Measurements from ENCODE around the gene TSPYL2. TPM values are rescaled to one million over a fixed set of nuclear protein-coding genes. Genes with fewer than 3 reads are reported as not detected.

Gene TSPYL2
- total RNA-seq, 4 donors from 2014 or later, result 15.7 to 41.6 (median 23.1) TPM

DNA sequence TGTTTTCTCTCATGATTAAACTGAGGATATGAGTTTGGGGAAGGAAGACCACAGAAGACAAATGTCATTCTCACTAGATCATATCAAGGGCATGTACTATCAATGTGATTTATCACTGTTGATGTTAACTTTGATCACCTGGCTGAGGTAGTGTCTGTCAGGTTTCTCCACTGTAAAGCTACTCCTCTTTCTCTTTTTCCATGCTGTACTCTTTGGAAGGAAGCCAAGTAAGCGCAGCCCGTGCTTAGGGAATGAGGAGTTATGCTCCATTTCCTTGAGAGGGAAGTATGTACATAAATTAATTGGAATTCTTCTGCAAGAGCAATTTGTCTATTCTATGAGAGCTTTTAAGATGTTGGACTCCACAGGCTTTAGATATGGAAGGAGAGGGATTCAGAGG is 7.8 kb downstream of the TSPYL2 start:
- in situ Hi-C loops (cut with MboI; ENCODE audit: low pct_ligation_motif_present in 1 of 4, low pct_unique_long_range_greater_than_20kb in 1 of 4, low sequenced_read_pairs in 3 of 4), result no loop called here
- no peak for TF ChIP-seq EP300 (IDR thresholded peaks at IDR 0.05; ENCODE audit: low read depth)
- TF ChIP-seq, protein P1, sequence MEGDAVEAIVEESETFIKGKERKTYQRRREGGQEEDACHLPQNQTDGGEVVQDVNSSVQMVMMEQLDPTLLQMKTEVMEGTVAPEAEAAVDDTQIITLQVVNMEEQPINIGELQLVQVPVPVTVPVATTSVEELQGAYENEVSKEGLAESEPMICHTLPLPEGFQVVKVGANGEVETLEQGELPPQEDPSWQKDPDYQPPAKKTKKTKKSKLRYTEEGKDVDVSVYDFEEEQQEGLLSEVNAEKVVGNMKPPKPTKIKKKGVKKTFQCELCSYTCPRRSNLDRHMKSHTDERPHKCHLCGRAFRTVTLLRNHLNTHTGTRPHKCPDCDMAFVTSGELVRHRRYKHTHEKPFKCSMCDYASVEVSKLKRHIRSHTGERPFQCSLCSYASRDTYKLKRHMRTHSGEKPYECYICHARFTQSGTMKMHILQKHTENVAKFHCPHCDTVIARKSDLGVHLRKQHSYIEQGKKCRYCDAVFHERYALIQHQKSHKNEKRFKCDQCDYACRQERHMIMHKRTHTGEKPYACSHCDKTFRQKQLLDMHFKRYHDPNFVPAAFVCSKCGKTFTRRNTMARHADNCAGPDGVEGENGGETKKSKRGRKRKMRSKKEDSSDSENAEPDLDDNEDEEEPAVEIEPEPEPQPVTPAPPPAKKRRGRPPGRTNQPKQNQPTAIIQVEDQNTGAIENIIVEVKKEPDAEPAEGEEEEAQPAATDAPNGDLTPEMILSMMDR (IDR thresholded peaks at IDR 0.05), result no peak
- TF ChIP-seq POLR2AphosphoS5 (IDR thresholded peaks at IDR 0.05), result no peak
- TF ChIP-seq POLR2A (IDR thresholded peaks at IDR 0.05), result no peak
- peaks cover 6 to 22% (median 7%) of the 10 kb centered on the region in 4 donors for H3K4me1 ChIP-seq
- H3K4me3 ChIP-seq, result no peak overlapping the region
- intact Hi-C loops (cut with DNase I; ENCODE audit: low total_unique reads), result no loop called here
- 59 to 83% methylated on average over 1 to 2 of the region's 2 CpGs for WGBS, 2 donors (ENCODE audit: low coverage in 1 of 2)
- no peaks in the 10 kb centered on the region for H3K27me3 ChIP-seq
- H3K27ac ChIP-seq, result no peak overlapping the region
- H3K36me3 ChIP-seq, result no peaks in the 10 kb centered on the region
- H3K9me3 ChIP-seq, result no peaks in the 10 kb centered on the region
- no peak for DNase-seq

DNA sequence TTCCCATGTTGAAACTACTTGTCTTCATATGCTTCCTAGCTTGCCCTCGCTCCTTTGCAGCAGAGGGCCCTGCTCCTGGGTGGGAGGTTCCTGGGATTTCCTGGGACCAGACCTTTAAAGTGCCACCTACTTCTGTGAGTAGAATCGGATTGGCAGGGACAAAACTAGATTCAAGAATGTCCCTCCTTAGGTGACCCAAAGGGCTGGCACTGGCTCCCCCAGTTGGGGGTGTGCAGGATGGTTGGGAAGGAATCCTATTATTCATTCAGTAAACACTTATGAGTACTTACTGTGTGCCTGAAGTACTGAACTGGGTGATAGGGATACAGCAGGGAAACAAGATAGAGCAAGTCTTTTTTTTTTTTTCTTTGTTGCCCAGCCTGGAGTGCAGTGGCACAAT is 9.2 kb downstream of the TSPYL2 start:
- H3K9me3 ChIP-seq, result no peaks in the 10 kb centered on the region
- no peaks in the 10 kb centered on the region for H3K27me3 ChIP-seq
- TF ChIP-seq, protein P1 (IDR thresholded peaks at IDR 0.05), result no peak
- TF ChIP-seq POLR2A (IDR thresholded peaks at IDR 0.05) (no peak), EP300 (IDR thresholded peaks at IDR 0.05; ENCODE audit: low read depth) (no peak), POLR2AphosphoS5 (IDR thresholded peaks at IDR 0.05) (no peak)
- no peak overlapping the region for H3K4me3 ChIP-seq
- 82% methylated on average over 2 of the region's 2 CpGs; no CpG with 5 or more reads in 1 of the 2 donors for WGBS, 2 donors (ENCODE audit: low coverage in 1 of 2)
- H3K4me1 ChIP-seq, result peaks cover 6 to 21% (median 8%) of the 10 kb centered on the region in 4 donors
- H3K27ac ChIP-seq, result no peak overlapping the region
- intact Hi-C loops (cut with DNase I; ENCODE audit: low total_unique reads), result no loop called here
- in situ Hi-C loops (cut with MboI; ENCODE audit: low pct_ligation_motif_present in 1 of 4, low pct_unique_long_range_greater_than_20kb in 1 of 4, low sequenced_read_pairs in 3 of 4), result no loop called here
- no peaks in the 10 kb centered on the region for H3K36me3 ChIP-seq
- no peak for DNase-seq

DNA sequence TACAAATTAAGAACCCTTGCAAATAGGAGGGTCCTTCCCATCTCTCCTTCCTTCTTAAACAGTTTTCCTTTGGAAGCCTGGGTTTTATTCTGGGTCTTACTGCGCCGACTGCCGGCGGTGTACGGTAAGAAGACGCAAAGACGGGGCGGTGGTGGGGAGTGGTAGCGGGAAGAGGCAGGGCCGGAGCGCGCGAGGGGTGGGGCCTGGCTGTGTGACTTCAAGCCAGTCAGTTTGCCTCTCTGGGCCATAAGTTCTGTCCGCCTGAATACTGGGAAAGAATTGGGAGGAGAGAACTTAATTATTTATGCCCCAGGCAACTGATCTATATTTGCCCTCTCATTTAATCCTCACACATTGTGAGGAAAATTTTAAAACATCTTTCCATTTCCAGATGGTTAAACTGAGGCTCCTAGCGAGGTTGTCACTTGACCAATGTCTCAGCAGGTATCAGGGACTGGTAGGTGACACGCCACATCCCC is 11.0 kb downstream of the TSPYL2 start:
- no peak for TF ChIP-seq POLR2A (IDR thresholded peaks at IDR 0.05)
- TF ChIP-seq POLR2AphosphoS5 (IDR thresholded peaks at IDR 0.05), result no peak
- TF ChIP-seq EP300 (IDR thresholded peaks at IDR 0.05; ENCODE audit: low read depth), result no peak
- TF ChIP-seq, protein P1 (IDR thresholded peaks at IDR 0.05), result peak; percentile 41 to 70 (median 46)
- H3K27me3 ChIP-seq, result no peaks in the 10 kb centered on the region
- peak overlapping the region; percentile 6 to 70 (median 54) for H3K4me3 ChIP-seq
- 0 to 44% methylated on average over 1 to 16 of the region's 16 CpGs for WGBS, 2 donors (ENCODE audit: low coverage in 1 of 2)
- peaks cover 1 to 8% (median 6%) of the 10 kb centered on the region in 4 donors for H3K4me1 ChIP-seq
- H3K27ac ChIP-seq, result peak overlapping the region; percentile 95 to 97 (median 95)
- intact Hi-C loops (cut with DNase I; ENCODE audit: low total_unique reads) (no loop called here), in situ Hi-C loops (cut with MboI; ENCODE audit: low pct_ligation_motif_present in 1 of 4, low pct_unique_long_range_greater_than_20kb in 1 of 4, low sequenced_read_pairs in 3 of 4) (no loop called here)
- no peaks in the 10 kb centered on the region for H3K36me3 ChIP-seq
- peak; percentile 87 for DNase-seq
- no peaks in the 10 kb centered on the region for H3K9me3 ChIP-seq

DNA sequence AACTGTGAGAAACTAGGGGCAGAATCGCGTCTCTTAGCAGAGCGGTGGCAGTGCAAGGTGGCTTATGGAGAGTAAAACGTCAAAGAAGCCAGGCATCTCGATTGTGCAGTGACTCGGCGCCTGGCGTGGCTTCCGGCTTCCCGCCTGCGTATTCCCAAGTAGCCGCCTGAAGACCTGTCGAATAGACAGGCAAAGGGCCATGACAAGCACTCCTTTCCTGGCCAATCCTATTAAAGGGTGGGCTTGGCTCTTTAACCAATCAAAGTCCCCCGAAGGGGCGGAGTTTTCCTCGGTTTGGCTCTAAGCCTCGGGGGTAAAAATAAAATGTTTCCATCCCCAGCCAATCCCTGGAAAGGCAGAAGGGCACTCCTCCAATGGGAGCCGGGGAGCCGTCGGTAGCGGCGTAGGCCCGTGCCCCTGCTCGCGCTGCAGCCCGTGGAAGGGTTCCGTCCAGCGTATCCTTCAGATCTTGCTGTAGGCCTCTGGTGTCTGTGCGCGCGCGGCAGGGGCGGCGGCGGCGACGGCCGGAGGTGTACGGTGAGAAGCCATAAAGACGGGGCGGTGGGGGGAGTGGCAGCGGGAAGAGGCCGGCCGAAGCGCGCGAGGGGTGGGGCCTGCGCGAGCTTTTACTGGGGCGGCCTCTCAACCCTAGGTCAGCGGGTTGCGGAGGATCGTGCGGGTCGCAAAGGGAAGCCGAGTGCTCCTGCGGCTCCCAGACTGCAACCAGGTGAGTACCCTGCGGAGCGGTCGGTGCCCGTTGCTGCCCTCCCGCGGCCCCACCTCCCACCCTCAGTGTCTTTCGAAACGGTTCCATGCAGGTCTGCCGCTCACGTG is 11.8 kb downstream of the TSPYL2 start, which contains the start of gene KANTR:
Gene KANTR (plus strand): TSS at position 395 of the 834 bp plus-strand sequence. CDS start 30,131 bp downstream, outside the sequence.
- WGBS, 2 donors (ENCODE audit: low coverage in 1 of 2), result 46% methylated on average over 40 of the region's 67 CpGs; no CpG with 5 or more reads in 1 of the 2 donors
- H3K9me3 ChIP-seq, result no peaks in the 10 kb centered on the region
- no peaks in the 10 kb centered on the region for H3K36me3 ChIP-seq
- peak within 1 kb of the TSS; percentile 46 to 70 (median 60) for H3K4me3 ChIP-seq
- DNase-seq, result peak; percentile 90
- no peaks in the 10 kb centered on the region for H3K27me3 ChIP-seq
- peaks cover 0 to 8% (median 6%) of the 10 kb centered on the region in 4 donors for H3K4me1 ChIP-seq
- in situ Hi-C loops (cut with MboI; ENCODE audit: low pct_ligation_motif_present in 1 of 4, low pct_unique_long_range_greater_than_20kb in 1 of 4, low sequenced_read_pairs in 3 of 4) (no loop called here), intact Hi-C loops (cut with DNase I; ENCODE audit: low total_unique reads) (no loop called here)
- H3K27ac ChIP-seq, result peak within 1 kb of the TSS; percentile 95 to 97 (median 95)
- TF ChIP-seq, protein P1 (IDR thresholded peaks at IDR 0.05), result no peak
- no peak for TF ChIP-seq EP300 (IDR thresholded peaks at IDR 0.05; ENCODE audit: low read depth)
- peak; percentile 76 to 86 (median 86) for TF ChIP-seq POLR2AphosphoS5 (IDR thresholded peaks at IDR 0.05)
- TF ChIP-seq POLR2A (IDR thresholded peaks at IDR 0.05), result peak; percentile 77

Measured in transverse colon (tissue), 4 donors.